HEK293 (cell line): Measurements from ENCODE around the gene GLB1L.

Experiments used
- CTCF ChIA-PET: fragments of 350-600 bp; formaldehyde crosslinking; extraction: SDS; loops from one replicate; lab custom pipeline; 2021; ENCODE audit warnings: antibody characterized with exemption; lab: Yijun Ruan, JAX
- POLR2A ChIA-PET: fragments of 300-600 bp; formaldehyde crosslinking; extraction: SDS; loops from one replicate; lab custom pipeline; 2020; ENCODE audit warnings: antibody characterized with exemption, inconsistent platforms; lab: Yijun Ruan, JAX
- H3K27ac ChIP-seq: fragments of 200-500 bp; sonication (Bioruptor generic); 2 replicates; pipeline ENCODE4 v1.5.1; 2014; ENCODE audit warnings: low read depth, low read length, control low read depth, inconsistent platforms; ENCODE audit errors: extremely low read depth
- H3K36me3 ChIP-seq, 2 experiments: fragments of 200-500 bp in 1 of 2; sonication (Bioruptor generic) in 1 of 2; 1 replicate in 1 of 2; 2 replicates in 1 of 2; pipeline ENCODE4 v1.5.1; 2014 to 2017; ENCODE audit warnings: inconsistent platforms in 2 of 2, low read length in 2 of 2; ENCODE audit not compliant: control insufficient read depth in 2 of 2, insufficient read depth in 1 of 2
- H3K4me1 ChIP-seq: fragments of 200-500 bp; sonication (Bioruptor generic); 2 replicates; pipeline ENCODE4 v1.5.1; 2014; ENCODE audit warnings: mild to moderate bottlenecking, low read length, inconsistent platforms; ENCODE audit not compliant: control insufficient read depth, insufficient read depth
- H3K4me3 ChIP-seq: 2 replicates; pipeline ENCODE4 v1.5.1; 2011; ENCODE audit warnings: low read depth, mild to moderate bottlenecking, control low read depth, low read length, moderate library complexity
- H3K9me3 ChIP-seq: fragments of 200-500 bp; sonication (Bioruptor generic); 2 replicates; pipeline ENCODE4 v1.5.1; 2014; ENCODE audit warnings: low read depth, low read length, inconsistent platforms; ENCODE audit not compliant: control insufficient read depth, insufficient read depth
- GLIS1 ChIP-seq: fragments of 450-650 bp; formaldehyde crosslinking; IDR thresholded peaks from 2 replicates; pipeline ENCODE4 v1.5.1; 2016; ENCODE audit warnings: missing biosample characterization, missing genetic modification characterization
- HOXC10 ChIP-seq: sonication (generic); formaldehyde crosslinking; IDR thresholded peaks from 2 replicates; pipeline ENCODE4 v1.8.1; 2023; ENCODE audit warnings: mild to moderate bottlenecking, missing genetic modification reagents
- HOXD13 ChIP-seq: sonication (generic); formaldehyde crosslinking; IDR thresholded peaks from 2 replicates; pipeline ENCODE4 v1.8.0; 2022; ENCODE audit warnings: missing genetic modification reagents, borderline replicate concordance
- KLF17 ChIP-seq: fragments of 450-650 bp; formaldehyde crosslinking; IDR thresholded peaks from 2 replicates; pipeline ENCODE4 v1.5.1; 2016; ENCODE audit warnings: missing biosample characterization, missing genetic modification characterization
- OSR2 ChIP-seq: fragments of 450-650 bp; formaldehyde crosslinking; IDR thresholded peaks from 2 replicates; pipeline ENCODE4 v1.5.1; 2016; ENCODE audit warnings: missing biosample characterization, missing genetic modification characterization
- PRDM1 ChIP-seq: fragments of 450-650 bp; formaldehyde crosslinking; IDR thresholded peaks from 2 replicates; pipeline ENCODE4; 2016; ENCODE audit warnings: missing biosample characterization, missing genetic modification characterization
- RBAK ChIP-seq: fragments of 450-650 bp; formaldehyde crosslinking; IDR thresholded peaks from 2 replicates; pipeline ENCODE4 v1.5.1; 2016; ENCODE audit warnings: missing biosample characterization, missing genetic modification characterization
- SALL2 ChIP-seq: fragments of 450-650 bp; formaldehyde crosslinking; IDR thresholded peaks from 2 replicates; pipeline ENCODE4 v1.5.0; 2017; ENCODE audit warnings: missing biosample characterization, mild to moderate bottlenecking, missing genetic modification characterization, borderline replicate concordance
- SETDB1 ChIP-seq: IDR thresholded peaks from one replicate; pipeline ENCODE4 v1.6.1; 2017; ENCODE audit warnings: mild to moderate bottlenecking, low read length, moderate library complexity, mixed read lengths; ENCODE audit not compliant: insufficient read length
- SP2 ChIP-seq: fragments of 450-650 bp; formaldehyde crosslinking; IDR thresholded peaks from 2 replicates; pipeline ENCODE4 v1.5.1; 2016; ENCODE audit warnings: missing biosample characterization, missing genetic modification characterization
- SP3 ChIP-seq: fragments of 450-650 bp; formaldehyde crosslinking; IDR thresholded peaks from 2 replicates; pipeline ENCODE4 v1.5.1; 2016; ENCODE audit warnings: missing biosample characterization, missing genetic modification characterization
- TCF7L2 ChIP-seq: IDR thresholded peaks from 2 replicates; pipeline ENCODE4 v1.6.1; 2011; ENCODE audit warnings: low read depth, mild to moderate bottlenecking, inconsistent platforms, low read length, moderate library complexity, borderline replicate concordance
- WT1 ChIP-seq: fragments of 450-650 bp; formaldehyde crosslinking; IDR thresholded peaks from 2 replicates; pipeline ENCODE4 v1.5.1; 2016; ENCODE audit warnings: missing biosample characterization, missing genetic modification characterization
- ZBTB17 ChIP-seq: fragments of 450-650 bp; formaldehyde crosslinking; IDR thresholded peaks from 2 replicates; pipeline ENCODE4 v1.5.1; 2016; ENCODE audit warnings: missing biosample characterization, missing genetic modification characterization
- ZBTB20 ChIP-seq: fragments of 450-650 bp; formaldehyde crosslinking; IDR thresholded peaks from 2 replicates; pipeline ENCODE4 v1.5.1; 2016; ENCODE audit warnings: missing biosample characterization, missing genetic modification characterization
- ZBTB21 ChIP-seq: fragments of 450-650 bp; formaldehyde crosslinking; IDR thresholded peaks from 2 replicates; pipeline ENCODE4 v1.5.1; 2017; ENCODE audit warnings: missing biosample characterization, missing genetic modification characterization
- ZNF184 ChIP-seq: fragments of 450-650 bp; IDR thresholded peaks from 2 replicates; pipeline ENCODE4 v1.5.1; 2018; ENCODE audit warnings: missing biosample characterization, mild to moderate bottlenecking, missing genetic modification characterization
- ZNF214 ChIP-seq: fragments of 450-650 bp; formaldehyde crosslinking; IDR thresholded peaks from 2 replicates; pipeline ENCODE4 v1.5.1; 2017; ENCODE audit warnings: missing biosample characterization, mild to moderate bottlenecking, missing genetic modification characterization, borderline replicate concordance
- ZNF223 ChIP-seq: fragments of 450-650 bp; formaldehyde crosslinking; IDR thresholded peaks from 2 replicates; pipeline ENCODE4 v1.5.1; 2016; ENCODE audit warnings: missing biosample characterization, missing genetic modification characterization
- ZNF248 ChIP-seq: fragments of 450-650 bp; formaldehyde crosslinking; IDR thresholded peaks from 2 replicates; pipeline ENCODE4 v1.5.1; 2017; ENCODE audit warnings: missing biosample characterization, missing genetic modification characterization
- ZNF335 ChIP-seq: fragments of 450-650 bp; formaldehyde crosslinking; conservative IDR thresholded peaks from 2 replicates; pipeline ENCODE4 v1.5.1; 2016; ENCODE audit warnings: missing biosample characterization, missing genetic modification characterization
- ZNF341 ChIP-seq: fragments of 450-650 bp; formaldehyde crosslinking; IDR thresholded peaks from 2 replicates; pipeline ENCODE4; 2016; ENCODE audit warnings: low read depth, missing biosample characterization, missing genetic modification characterization
- ZNF366 ChIP-seq: fragments of 450-650 bp; formaldehyde crosslinking; conservative IDR thresholded peaks from 2 replicates; pipeline ENCODE4 v1.5.1; 2016; ENCODE audit warnings: missing biosample characterization, missing genetic modification characterization
- ZNF488 ChIP-seq: fragments of 450-650 bp; formaldehyde crosslinking; IDR thresholded peaks from 2 replicates; pipeline ENCODE4 v1.5.1; 2016; ENCODE audit warnings: missing biosample characterization, missing genetic modification characterization
- ZNF510 ChIP-seq: fragments of 450-650 bp; formaldehyde crosslinking; IDR thresholded peaks from 2 replicates; pipeline ENCODE4 v1.5.1; 2018; ENCODE audit warnings: mild to moderate bottlenecking, missing genetic modification characterization, missing biosample characterization; ENCODE audit not compliant: insufficient replicate concordance
- ZNF530 ChIP-seq: fragments of 450-650 bp; formaldehyde crosslinking; IDR thresholded peaks from 2 replicates; pipeline ENCODE4 v1.5.1; 2016; ENCODE audit warnings: low read depth, missing biosample characterization, missing genetic modification characterization
- ZNF548 ChIP-seq: fragments of 450-650 bp; formaldehyde crosslinking; IDR thresholded peaks from 2 replicates; pipeline ENCODE4 v1.5.1; 2016; ENCODE audit warnings: missing biosample characterization, missing genetic modification characterization
- ZNF571 ChIP-seq: fragments of 450-650 bp; formaldehyde crosslinking; IDR thresholded peaks from 2 replicates; pipeline ENCODE4 v1.5.0; 2017; ENCODE audit warnings: missing biosample characterization, missing genetic modification characterization
- ZNF585B ChIP-seq: fragments of 450-650 bp; formaldehyde crosslinking; IDR thresholded peaks from 2 replicates; pipeline ENCODE4 v1.5.1; 2016; ENCODE audit warnings: missing biosample characterization, missing genetic modification characterization
- ZNF600 ChIP-seq: fragments of 450-650 bp; formaldehyde crosslinking; IDR thresholded peaks from 2 replicates; pipeline ENCODE4 v1.5.1; 2016; ENCODE audit warnings: missing biosample characterization, missing genetic modification characterization
- ZNF626 ChIP-seq: fragments of 450-650 bp; sonication (Bioruptor Pico); formaldehyde crosslinking; IDR thresholded peaks from 2 replicates; pipeline ENCODE4 v1.5.1; 2018; ENCODE audit warnings: missing biosample characterization, missing genetic modification characterization, inconsistent platforms
- ZNF629 ChIP-seq: fragments of 450-650 bp; formaldehyde crosslinking; IDR thresholded peaks from 2 replicates; pipeline ENCODE4 v1.5.1; 2017; ENCODE audit warnings: missing biosample characterization, missing genetic modification characterization
- ZNF660 ChIP-seq: fragments of 450-650 bp; IDR thresholded peaks from 2 replicates; pipeline ENCODE4 v1.5.1; 2018; ENCODE audit warnings: missing biosample characterization, mild to moderate bottlenecking, missing genetic modification characterization
- ZNF768 ChIP-seq: fragments of 450-650 bp; formaldehyde crosslinking; IDR thresholded peaks from 2 replicates; pipeline ENCODE4 v1.5.1; 2018; ENCODE audit warnings: missing biosample characterization, mild to moderate bottlenecking, missing genetic modification characterization
- ZNF785 ChIP-seq: fragments of 450-650 bp; formaldehyde crosslinking; IDR thresholded peaks from 2 replicates; pipeline ENCODE4 v1.5.1; 2016; ENCODE audit warnings: missing biosample characterization, missing genetic modification characterization
- ZSCAN16 ChIP-seq: fragments of 450-650 bp; formaldehyde crosslinking; IDR thresholded peaks from 2 replicates; pipeline ENCODE4 v1.5.1; 2016; ENCODE audit warnings: missing biosample characterization, missing genetic modification characterization
- ZSCAN5A ChIP-seq: fragments of 450-650 bp; formaldehyde crosslinking; IDR thresholded peaks from 2 replicates; pipeline ENCODE4 v1.5.1; 2016; ENCODE audit warnings: missing biosample characterization, missing genetic modification characterization

Gene GLB1L

GRCh38 chr2:219251656-219252055 lies 6.4 kb upstream of the GLB1L start (continued):
- TF ChIP-seq ZNF488 (tag by site-specific recombination), result no peak
- no peak for TF ChIP-seq ZNF214 (tag by site-specific recombination)
- no peak for TF ChIP-seq KLF17 (tag by site-specific recombination)
- no peak for TF ChIP-seq ZNF768 (tag by site-specific recombination)

GRCh38 chr2:219250049-219250781 lies 5.0 kb upstream of the GLB1L start:
- H3K36me3 ChIP-seq, result peaks cover 0 to 34% of the 10 kb centered on the region in 2 experiments; a peak in 1 of 3 replicates
- POLR2A ChIA-PET, result interaction anchor here (0.8 to 3.3 kb wide), 11 partner anchors 8 to 74 kb away, joined by 3 to 17 read pairs (median 4); partner anchors contain the start of genes ANKZF1, ATG9A, CNPPD1 and DNAJB2
- no peak overlapping the region for H3K4me3 ChIP-seq

GRCh38 chr2:219249203-219249980 lies 4.1 kb upstream of the GLB1L start:
- CTCF ChIA-PET, result interaction anchor here (0.6 to 6.2 kb wide), 4 partner anchors 27 to 180 kb away, joined by 3 to 83 read pairs (median 21); partner anchors contain the start of gene DNAJB2
- peaks cover 0 to 34% of the 10 kb centered on the region in 2 experiments; a peak in 1 of 3 replicates for H3K36me3 ChIP-seq
- no peaks in the 10 kb centered on the region for H3K9me3 ChIP-seq
- no peak overlapping the region for H3K4me3 ChIP-seq
- POLR2A ChIA-PET, result interaction anchor here (0.8 to 3.3 kb wide), 12 partner anchors 9 to 73 kb away, joined by 3 to 17 read pairs (median 4); partner anchors contain the start of genes ANKZF1, ATG9A, CNPPD1 and DNAJB2
- H3K4me1 ChIP-seq, result peaks cover 10% of the 10 kb centered on the region
- H3K27ac ChIP-seq, result no peak overlapping the region; the same call in 1 of the 2 replicates
- TF ChIP-seq ZNF248 (no peak), ZNF366 (peak; percentile 55; the same call in 1 of the 2 replicates), ZSCAN16 (tag by site-specific recombination) (peak; percentile 93), SP3 (peak; percentile 27; the same call in 1 of the 2 replicates), GLIS1 (peak; percentile 27; the same call in 1 of the 2 replicates), WT1 (tag by site-specific recombination) (0 out of 2 replicates have a peak, but pooled peaks have one; percentile 18), ZBTB17 (tag by site-specific recombination) (peak; percentile 63), OSR2 (tag by site-specific recombination) (peak; percentile 64), HOXD13 (CRISPR knock-in tag) (no peak), TCF7L2 (no peak), ZBTB21 (tag by site-specific recombination) (peak; percentile 88), ZNF629 (tag by site-specific recombination) (peak; percentile 95), SP2 (tag by site-specific recombination) (peak; percentile 27; the same call in 1 of the 2 replicates), ZNF530 (tag by site-specific recombination) (peak; percentile 98), ZNF184 (tag by site-specific recombination) (no peak), SETDB1 (no peak), ZSCAN5A (tag by site-specific recombination) (no peak), ZNF660 (tag by site-specific recombination) (peak; percentile 44; the same call in 1 of the 2 replicates), ZNF341 (tag by site-specific recombination) (peak; percentile 92)

More at GRCh38 chr2:219250049-219250781, 5.0 kb upstream of the GLB1L start:
- H3K4me1 ChIP-seq, result peaks cover 10% of the 10 kb centered on the region
- TF ChIP-seq ZNF629 (tag by site-specific recombination), result no peak
- TF ChIP-seq HOXC10 (CRISPR knock-in tag), result no peak
- no peak for TF ChIP-seq ZNF571 (tag by site-specific recombination)
- no peak for TF ChIP-seq ZNF600 (tag by site-specific recombination)
- TF ChIP-seq ZNF585B, result no peak
- no peak for TF ChIP-seq ZNF785 (tag by site-specific recombination)
- no peak for TF ChIP-seq ZBTB20
- no peak for TF ChIP-seq ZNF335 (tag by site-specific recombination)
- no peak for TF ChIP-seq ZNF223 (tag by site-specific recombination)
- no peak for TF ChIP-seq ZNF548
- TF ChIP-seq TCF7L2, result no peak
- TF ChIP-seq ZNF366, result no peak
- no peak for TF ChIP-seq ZNF510
- no peak for TF ChIP-seq PRDM1
- no peak for TF ChIP-seq ZNF626
- no peak for TF ChIP-seq RBAK (tag by site-specific recombination)
- TF ChIP-seq SALL2 (tag by site-specific recombination), result no peak
- CTCF ChIA-PET, result interaction anchor here (0.8 to 6.2 kb wide), 3 partner anchors 26 to 78 kb away, joined by 3 to 83 read pairs (median 39); partner anchors contain the start of gene DNAJB2
- H3K27ac ChIP-seq, result no peak overlapping the region
- H3K9me3 ChIP-seq, result no peaks in the 10 kb centered on the region
